Cardiac septum (tissue), 1 donor: Measurements from ENCODE around the gene SEC61G. TPM values are rescaled to one million over a fixed set of nuclear protein-coding genes. Genes with fewer than 3 reads are reported as not detected.

ENCODE experiments used
- DNase-seq: peaks from one replicate; pipeline ENCODE4 v3.0.0-alpha.2; 2020; ENCODE audit warnings: low spot score
- intact Hi-C: fragments of 100-400 bp; cut with DNase I; formaldehyde crosslinking; loops from one replicate; pipeline ENCODE4 v1.14.0; 2022
- total RNA-seq: library from RNA; stranded (reverse); fragmentation: NEBNext Ultra II Directional; extraction: Animal tissue kit (Norgen Biotek cat#: 25700); gene quantifications from one replicate; pipeline ENCODE4 v1.2.1, GENCODE V29; 2021
- donor health status: DM: no; HTN: no; CAD: no.

SEC61G gene
- total RNA-seq, 1 donor from 2014 or later, result 102 TPM

GRCh38 chr7:54773472-54774399 is 14.7 kb upstream of the SEC61G start:
- DNase-seq, result peak; percentile 88
- intact Hi-C loops, result loop anchor here (1.0 to 5.0 kb wide), 2 partner anchors 482 to 644 kb away; no protein-coding TSS in a partner anchor

GRCh38 chr7:54769203-54769602 is 10.2 kb upstream of the SEC61G start:
- DNase-seq, result no peak
- intact Hi-C loops, result no loop called here

GRCh38 chr7:54764861-54765260 is 5.8 kb upstream of the SEC61G start:
- no peak for DNase-seq
- intact Hi-C loops, result no loop called here

GRCh38 chr7:54757711-54758110 is 1.3 kb downstream of the SEC61G start:
- DNase-seq, result no peak
- intact Hi-C loops, result loop anchor here (5.0 kb wide), 1 partner anchor 610 kb away; the partner anchor contains the start of gene LANCL2

- no peak for DNase-seq
- intact Hi-C loops, result no loop called here
Measured at GRCh38 chr7:54749200-54749599, 9.8 kb downstream of the SEC61G start.

- intact Hi-C loops, result no loop called here
- DNase-seq, result no peak
Measured at GRCh38 chr7:54747234-54747633, 11.8 kb downstream of the SEC61G start.

GRCh38 chr7:54743580-54743979 is 15.4 kb downstream of the SEC61G start:
- intact Hi-C loops, result no loop called here
- no peak for DNase-seq

- DNase-seq, result no peak
- intact Hi-C loops, result no loop called here
Measured at GRCh38 chr7:54738737-54739136, 20.3 kb downstream of the SEC61G start.

GRCh38 chr7:54729107-54729506 is 29.9 kb downstream of the SEC61G start:
- intact Hi-C loops, result no loop called here
- no peak for DNase-seq

- no peak for DNase-seq
- intact Hi-C loops, result no loop called here
Measured at GRCh38 chr7:54728411-54728810, 30.6 kb downstream of the SEC61G start.

GRCh38 chr7:54725255-54725654 is 33.8 kb downstream of the SEC61G start:
- DNase-seq, result no peak
- intact Hi-C loops, result no loop called here

- intact Hi-C loops, result no loop called here
- DNase-seq, result no peak
Measured at GRCh38 chr7:54722502-54722901, 36.5 kb downstream of the SEC61G start.

- DNase-seq, result no peak
- intact Hi-C loops, result no loop called here
Measured at GRCh38 chr7:54722026-54722425, 37.0 kb downstream of the SEC61G start.

GRCh38 chr7:54719974-54720373 is 39.0 kb downstream of the SEC61G start:
- no peak for DNase-seq
- intact Hi-C loops, result no loop called here

GRCh38 chr7:54719425-54719824 is 39.6 kb downstream of the SEC61G start:
- DNase-seq, result no peak
- intact Hi-C loops, result no loop called here

- no peak for DNase-seq
- intact Hi-C loops, result no loop called here
Measured at GRCh38 chr7:54712820-54713219, 46.2 kb downstream of the SEC61G start.

- intact Hi-C loops, result no loop called here
- no peak for DNase-seq
Measured at GRCh38 chr7:54711900-54712595, 47.0 kb downstream of the SEC61G start.

GRCh38 chr7:54709283-54709682 is 49.7 kb downstream of the SEC61G start:
- intact Hi-C loops, result no loop called here
- DNase-seq, result no peak

GRCh38 chr7:54705436-54705835 is 53.6 kb downstream of the SEC61G start:
- intact Hi-C loops, result no loop called here
- no peak for DNase-seq

GRCh38 chr7:54704851-54705250 is 54.2 kb downstream of the SEC61G start:
- intact Hi-C loops, result no loop called here

More at GRCh38 chr7:54704851-54705250, 54.2 kb downstream of the SEC61G start:
- DNase-seq, result no peak
